Left lung (tissue), 10 donors: ENCODE data around the gene KCNAB1. TPM values are rescaled to one million over a fixed set of nuclear protein-coding genes. Genes with fewer than 3 reads are reported as not detected.
A peak's percentile ranks its signal among the peaks of the same experiment; 100 is the strongest.

ENCODE experiments used
- ATAC-seq: fragments of 200-7000 bp; cut with Tn5 transposase; one replicate; pipeline ENCODE4 v1.9.1; 2020; ENCODE audit warnings: moderate library complexity
- DNase-seq, 4 donors: peaks; one replicate each; pipeline ENCODE4 v3.0.0-alpha.2; 2013 to 2020
- H3K27ac ChIP-seq, 2 donors: fragments of 200-600 bp; sonication (generic) in 1 of 2; one replicate each; pipeline versions ENCODE4 v1.5.0 to v1.8.0; 2020 to 2021
- H3K27me3 ChIP-seq, 2 donors: fragments of 200-600 bp; sonication (generic) in 1 of 2; one replicate each; pipeline versions ENCODE4 v1.5.0 to v1.8.0; 2020 to 2021
- H3K36me3 ChIP-seq, 2 donors: fragments of 200-600 bp; sonication (generic) in 1 of 2; one replicate each; pipeline versions ENCODE4 v1.5.0 to v1.8.0; 2020 to 2021
- H3K4me1 ChIP-seq, 2 donors: fragments of 200-600 bp; one replicate each; pipeline ENCODE4 v1.8.0; 2021
- H3K4me3 ChIP-seq, 2 donors: fragments of 200-600 bp; sonication (generic) in 1 of 2; one replicate each; pipeline versions ENCODE4 v1.5.0 to v1.8.0; 2020 to 2021; ENCODE audit warnings: mild to moderate bottlenecking in 1 of 2
- H3K9me3 ChIP-seq, 2 donors: fragments of 200-600 bp; sonication (generic) in 1 of 2; one replicate each; pipeline versions ENCODE4 v1.5.0 to v1.8.0; 2020 to 2021
- CTCF ChIP-seq, 2 donors: fragments of 200-600 bp; sonication (generic) in 1 of 2; IDR thresholded peaks; one replicate each; pipeline versions ENCODE4 v1.5.0 to v1.8.0; 2021; ENCODE audit warnings: antibody characterized with exemption in 2 of 2
- intact Hi-C, 2 donors: fragments of 100-400 bp; cut with DNase I; formaldehyde crosslinking; loops; one replicate each; pipeline versions ENCODE4 v1.11.2 to v1.14.2; 2022
- polyA plus RNA-seq, 6 donors: library from polyadenylated mRNA; unstranded; fragments of 120-200 nt; gene quantifications; one replicate each; pipeline ENCODE4 v1.2.1, GENCODE V29; 2013; ENCODE audit not compliant: insufficient read length in 6 of 6
- total RNA-seq, 2 donors: library from RNA; stranded (reverse); fragmentation: NEBNext Ultra II Directional; extraction: Animal tissue kit (Norgen Biotek cat#: 25700); gene quantifications; one replicate each; pipeline ENCODE4 v1.2.1, GENCODE V29; 2021
- donor health status: DM: no; HTN: yes; CAD: no.
- donor health status: DM: no; HTN: no; CAD: no.

The KCNAB1 gene
- total and polyA plus RNA-seq, 8 donors, result 0.58 to 1.7 (median 1.5) TPM

GRCh38 chr3:156583469-156583868 is 463.1 kb downstream of the KCNAB1 start:
- Histone ChIP-seq H3K27me3 (no peaks in the 10 kb centered on the region), H3K36me3 (no peaks in the 10 kb centered on the region), H3K27ac (no peak overlapping the region), H3K9me3 (no peaks in the 10 kb centered on the region), H3K4me1 (peaks cover 0 to 30% of the 10 kb centered on the region in 2 donors), H3K4me3 (no peak overlapping the region)
- DNase-seq, result no peak
- TF ChIP-seq CTCF (IDR thresholded peaks at IDR 0.05), result no peak
- intact Hi-C loops, result no loop called here
- ATAC-seq, result no peak

DNA sequence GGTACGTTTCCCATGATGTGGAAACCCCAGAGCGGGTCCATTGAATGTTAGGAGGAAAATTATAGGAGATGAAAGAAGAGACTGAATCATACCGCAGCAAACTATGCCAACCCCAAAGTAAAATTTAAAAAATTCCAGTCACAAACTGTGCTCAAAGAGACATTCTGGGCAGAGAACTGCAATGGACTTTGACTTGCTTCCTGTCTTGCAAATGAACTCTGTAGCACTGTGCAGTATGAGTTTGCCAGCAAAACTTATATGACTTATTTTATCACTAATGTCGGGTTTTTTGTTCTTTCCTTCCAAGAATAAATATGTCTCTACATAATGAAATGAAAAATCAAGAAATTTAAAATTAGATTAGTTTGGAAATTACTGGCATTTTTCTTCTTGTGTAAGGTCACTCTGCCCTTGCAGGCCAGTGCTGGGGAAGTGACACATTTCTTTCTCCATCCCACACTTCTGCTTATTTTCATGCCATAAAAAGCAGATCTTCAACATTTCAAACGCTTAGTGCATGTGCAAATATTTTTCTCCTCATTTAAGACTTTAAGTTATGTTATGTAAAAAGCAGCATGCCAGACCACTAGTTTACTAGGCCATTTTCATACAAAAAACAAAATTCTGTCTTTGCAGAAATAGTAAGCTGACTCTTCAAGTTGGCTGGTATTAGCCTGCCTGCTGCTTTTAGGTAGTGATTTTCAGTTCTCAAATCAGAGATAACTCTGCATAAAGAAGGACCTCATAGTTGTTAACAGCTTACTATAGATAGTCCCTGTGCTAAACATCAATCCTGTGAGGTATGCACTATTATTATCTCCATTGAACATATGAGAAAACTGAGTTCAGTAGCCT is 466.8 kb downstream of the KCNAB1 start:
- DNase-seq, result no peak
- ATAC-seq, result peak; percentile 52
- H3K27me3 ChIP-seq, result no peaks in the 10 kb centered on the region

GRCh38 chr3:156587760-156588069 is 467.3 kb downstream of the KCNAB1 start:
- no peak for ATAC-seq
- peaks cover 0 to 20% of the 10 kb centered on the region in 2 donors for H3K4me1 ChIP-seq

More for the DNA sequence above, 466.8 kb downstream of the KCNAB1 start:
- H3K27ac ChIP-seq, result peak overlapping the region; percentile 19 to 76
- H3K4me1 ChIP-seq, result peaks cover 0 to 20% of the 10 kb centered on the region in 2 donors
- intact Hi-C loops, result no loop called here
- H3K4me3 ChIP-seq, result no peak overlapping the region
- TF ChIP-seq CTCF (IDR thresholded peaks at IDR 0.05), result no peak
- H3K9me3 ChIP-seq, result no peaks in the 10 kb centered on the region
- H3K36me3 ChIP-seq, result no peaks in the 10 kb centered on the region

More at GRCh38 chr3:156587760-156588069, 467.3 kb downstream of the KCNAB1 start:
- H3K27ac ChIP-seq, result peak overlapping the region in 1 of 2 donors; percentile 76
- intact Hi-C loops, result no loop called here
- no peaks in the 10 kb centered on the region for H3K9me3 ChIP-seq
- H3K36me3 ChIP-seq, result no peaks in the 10 kb centered on the region
- H3K27me3 ChIP-seq, result no peaks in the 10 kb centered on the region
- H3K4me3 ChIP-seq, result no peak overlapping the region
- DNase-seq, result no peak
- TF ChIP-seq CTCF (IDR thresholded peaks at IDR 0.05), result no peak

Other genes starting within 250 kb of the KCNAB1 start
- gene GMPS, start 249.9 kb upstream of the KCNAB1 start, total RNA-seq, result 10 to 100 TPM; 46.0 to 48.2 TPM
- gene GMPS, start 249.9 kb upstream of the KCNAB1 start, polyA plus RNA-seq, result 10 to 100 TPM; 51.9 to 72.3 (median 62.8) TPM